ENCODE data around the gene TAAR9.

DNA sequence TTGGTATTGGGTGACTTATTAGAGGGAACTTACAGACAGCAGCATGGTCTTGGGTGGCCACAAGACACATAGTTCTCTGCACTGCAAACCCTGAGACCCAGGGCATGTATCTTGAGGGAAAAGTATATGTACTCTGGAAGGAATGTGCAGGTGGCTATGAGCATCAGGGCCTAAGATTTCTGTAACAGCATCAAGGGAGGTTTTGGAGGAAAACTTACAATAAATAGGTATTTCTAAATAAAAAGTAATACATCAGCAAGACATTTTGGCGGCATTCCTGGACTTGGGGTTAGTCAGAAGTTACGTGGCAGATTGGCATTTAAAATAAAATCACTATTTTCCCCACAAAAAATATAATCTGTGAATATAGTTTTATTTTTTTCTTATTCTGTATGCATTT, 17.1 kb upstream of the TAAR9 start:
- TF ChIP-seq POLR2AphosphoS5 (IDR thresholded peaks at IDR 0.05) = no peak
- TF ChIP-seq POLR2A (IDR thresholded peaks at IDR 0.05) = no peak
- TF ChIP-seq CTCF (IDR thresholded peaks at IDR 0.05) = no peak

Measured in transverse colon (tissue), 4 donors.